K562 treated with DMSO at 1 percent for 12 hours (cell line): ENCODE data around the gene PIP5K1C. TPM values are rescaled to one million over a fixed set of nuclear protein-coding genes. Genes with fewer than 3 reads are reported as not detected.

Experiments used
- total RNA-seq: library from RNA; unstranded; fragments of 300-600 nt; gene quantifications from 2 replicates; pipeline ENCODE4 v1.2.3, GENCODE V29; 2022; ENCODE audit not compliant: insufficient read depth

The PIP5K1C gene, protein sequence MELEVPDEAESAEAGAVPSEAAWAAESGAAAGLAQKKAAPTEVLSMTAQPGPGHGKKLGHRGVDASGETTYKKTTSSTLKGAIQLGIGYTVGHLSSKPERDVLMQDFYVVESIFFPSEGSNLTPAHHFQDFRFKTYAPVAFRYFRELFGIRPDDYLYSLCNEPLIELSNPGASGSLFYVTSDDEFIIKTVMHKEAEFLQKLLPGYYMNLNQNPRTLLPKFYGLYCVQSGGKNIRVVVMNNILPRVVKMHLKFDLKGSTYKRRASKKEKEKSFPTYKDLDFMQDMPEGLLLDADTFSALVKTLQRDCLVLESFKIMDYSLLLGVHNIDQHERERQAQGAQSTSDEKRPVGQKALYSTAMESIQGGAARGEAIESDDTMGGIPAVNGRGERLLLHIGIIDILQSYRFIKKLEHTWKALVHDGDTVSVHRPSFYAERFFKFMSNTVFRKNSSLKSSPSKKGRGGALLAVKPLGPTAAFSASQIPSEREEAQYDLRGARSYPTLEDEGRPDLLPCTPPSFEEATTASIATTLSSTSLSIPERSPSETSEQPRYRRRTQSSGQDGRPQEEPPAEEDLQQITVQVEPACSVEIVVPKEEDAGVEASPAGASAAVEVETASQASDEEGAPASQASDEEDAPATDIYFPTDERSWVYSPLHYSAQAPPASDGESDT
- 17.4 and 39.7 TPM in 2 replicates for total RNA-seq

DNA sequence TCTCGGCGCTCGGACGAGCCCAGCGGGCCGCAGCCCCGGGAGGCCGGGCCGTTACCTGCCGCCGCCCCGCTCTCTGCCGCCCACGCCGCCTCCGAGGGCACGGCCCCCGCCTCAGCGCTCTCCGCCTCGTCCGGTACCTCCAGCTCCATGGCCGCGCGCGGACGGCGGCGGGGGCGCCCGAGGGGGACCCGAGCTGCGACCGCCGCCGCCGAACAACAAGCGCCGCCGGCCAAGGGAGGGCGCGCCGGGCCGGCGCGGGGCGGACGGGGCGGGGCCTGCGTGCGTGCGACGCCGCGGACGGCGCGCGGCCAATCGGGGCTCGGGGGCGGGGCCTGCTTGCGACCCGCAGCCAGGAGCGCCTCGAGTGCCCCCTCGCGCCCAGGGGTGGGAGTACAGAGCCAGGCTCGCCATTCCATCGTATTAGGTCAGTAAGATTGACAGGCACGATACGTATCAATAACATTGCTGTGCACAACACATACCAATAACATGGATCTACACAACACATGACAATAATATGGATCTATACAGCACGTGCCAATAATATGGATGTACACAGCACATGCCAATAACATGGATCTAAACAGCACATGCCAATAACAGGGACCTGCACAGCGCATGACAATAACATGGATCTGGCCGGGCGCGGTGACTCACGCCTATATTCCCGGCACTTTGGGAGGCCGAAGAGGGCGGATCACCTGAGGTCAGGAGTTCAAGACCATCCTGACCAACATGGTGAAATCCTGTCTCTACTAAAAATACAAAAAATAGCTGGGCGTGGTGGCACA lies at the start of gene PIP5K1C:
PIP5K1C (minus strand) TSS at position 227 of the 791 bp plus-strand sequence; CDS start at position 149, 78 bp downstream.

GRCh38 chr19:3708207-3708931 lies 8.1 kb upstream of the PIP5K1C start, which contains the start of gene TJP3:
TSS of gene TJP3 (plus strand) at chr19:3708384. CDS start at chr19:3728433, 20,049 bp downstream.

GRCh38 chr19:3626473-3627350 lies 73.6 kb downstream of the PIP5K1C start, which contains the start of gene CACTIN:
TSS of gene CACTIN (minus strand) at chr19:3626790. CDS start at chr19:3626762, 28 bp downstream.

DNA sequence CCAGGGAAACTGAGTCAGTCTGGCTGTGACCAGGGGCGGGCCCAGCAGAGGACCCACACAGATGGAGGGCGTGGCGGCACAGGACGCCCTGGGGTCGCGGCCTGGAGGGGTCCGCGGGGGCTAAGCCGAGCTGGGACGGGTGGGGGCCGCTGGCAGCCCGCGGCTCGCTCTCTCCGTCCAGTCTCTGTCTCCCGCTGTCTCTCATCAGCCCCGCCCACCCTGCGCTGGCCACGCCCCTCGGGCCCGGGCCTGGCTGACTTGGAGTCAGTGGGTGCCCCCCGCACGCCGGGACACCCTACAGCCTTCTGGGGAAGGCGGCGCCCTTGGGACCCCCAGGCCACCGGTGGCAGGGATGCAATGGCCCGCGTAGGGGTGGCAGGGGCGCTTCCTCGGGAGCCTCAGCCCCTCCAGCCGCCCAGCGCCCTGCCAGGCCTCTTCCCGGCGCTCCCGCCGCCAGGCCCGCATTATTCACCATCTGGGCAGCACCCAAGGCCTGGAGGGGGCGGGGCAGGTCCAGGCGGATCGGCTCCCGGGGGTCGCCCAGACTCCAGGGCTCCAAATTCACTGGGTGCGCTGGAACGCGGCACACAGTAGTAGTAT lies 93.5 kb downstream of the PIP5K1C start, which contains the start of gene TBXA2R:
TBXA2R (minus strand) TSS at position 186 of the 600 bp plus-strand sequence. CDS start 6,241 bp downstream, outside the sequence.

GRCh38 chr19:3585301-3586126 lies 114.8 kb downstream of the PIP5K1C start, which contains the start of gene GIPC3:
TSS of gene GIPC3 (plus strand) at chr19:3585478. CDS start at chr19:3585598, 120 bp downstream.

Other genes starting within 250 kb of the PIP5K1C start
- 2.0 and 3.8 TPM in 2 replicates for gene SMIM24, start 219.9 kb downstream of the PIP5K1C start, total RNA-seq
- not detected in 2 replicates for gene SMIM44, start 217.0 kb downstream of the PIP5K1C start, total RNA-seq
- gene DOHH, start 199.8 kb downstream of the PIP5K1C start, total RNA-seq, result 24.2 and 31.1 TPM in 2 replicates
- gene FZR1, start 194.2 kb downstream of the PIP5K1C start, total RNA-seq, result 23.4 and 35.5 TPM in 2 replicates
- gene TEKTIP1, start 161.3 kb downstream of the PIP5K1C start, total RNA-seq, result 1.9 TPM in 1 of 2 replicates, not detected in the other
- 92.6 and 127 TPM in 2 replicates for gene MFSD12, start 142.9 kb downstream of the PIP5K1C start, total RNA-seq
- 213 and 233 TPM in 2 replicates for gene HMG20B, start 127.5 kb downstream of the PIP5K1C start, total RNA-seq
- gene GIPC3, start 115.0 kb downstream of the PIP5K1C start, total RNA-seq, result 2.0 and 4.0 TPM in 2 replicates
- 14.3 and 15.3 TPM in 2 replicates for gene TBXA2R, start 93.6 kb downstream of the PIP5K1C start, total RNA-seq
- 26.3 and 34.3 TPM in 2 replicates for gene CACTIN, start 73.7 kb downstream of the PIP5K1C start, total RNA-seq
- gene TJP3, start 7.9 kb upstream of the PIP5K1C start, total RNA-seq, result 4.5 and 9.5 TPM in 2 replicates
- gene APBA3, start 61.2 kb upstream of the PIP5K1C start, total RNA-seq, result 25.8 and 26.3 TPM in 2 replicates
- gene MRPL54, start 62.2 kb upstream of the PIP5K1C start, total RNA-seq, result 32.9 and 88.5 TPM in 2 replicates
- not detected in 2 replicates for gene RAX2, start 71.8 kb upstream of the PIP5K1C start, total RNA-seq
- 7.9 and 10.4 TPM in 2 replicates for gene MATK, start 85.9 kb upstream of the PIP5K1C start, total RNA-seq
- gene ZFR2, start 168.6 kb upstream of the PIP5K1C start, total RNA-seq, result not detected in 2 replicates
- gene ATCAY, start 180.2 kb upstream of the PIP5K1C start, total RNA-seq, result not detected in 2 replicates
- gene NMRK2, start 232.6 kb upstream of the PIP5K1C start, total RNA-seq, result not detected in 2 replicates